Parathyroid adenoma (tissue), 2 donors: Measurements from ENCODE around the gene PPP1R13B.

Experiments used
- H2AFZ ChIP-seq: fragments of 300-600 bp; sonication (generic); one replicate; pipeline ENCODE4 v1.7.0; 2017; ENCODE audit warnings: antibody characterized with exemption, mild to moderate bottlenecking
- H3K27ac ChIP-seq: fragments of 300-600 bp; sonication (generic); one replicate; pipeline ENCODE4 v1.7.0; 2017
- H3K27me3 ChIP-seq: fragments of 300-600 bp; sonication (generic); one replicate; pipeline ENCODE4 v1.7.0; 2017; ENCODE audit warnings: low read length; ENCODE audit not compliant: control insufficient read depth, insufficient read depth
- H3K36me3 ChIP-seq: fragments of 300-600 bp; sonication (generic); one replicate; pipeline ENCODE4 v1.7.0; 2017; ENCODE audit warnings: low read length; ENCODE audit not compliant: control insufficient read depth, insufficient read depth
- H3K4me1 ChIP-seq: fragments of 300-600 bp; sonication (generic); one replicate; pipeline ENCODE4 v1.7.0; 2017; ENCODE audit warnings: control low read depth
- H3K4me2 ChIP-seq: fragments of 300-600 bp; sonication (generic); one replicate; pipeline ENCODE4 v1.7.0; 2017; ENCODE audit warnings: low read length
- H3K4me3 ChIP-seq: fragments of 300-600 bp; sonication (generic); one replicate; pipeline ENCODE4 v1.7.0; 2017; ENCODE audit warnings: low read depth, low read length
- H3K79me2 ChIP-seq: fragments of 300-600 bp; sonication (generic); one replicate; pipeline ENCODE4 v1.7.0; 2017; ENCODE audit warnings: control low read depth
- H3K9ac ChIP-seq: fragments of 300-600 bp; sonication (generic); one replicate; pipeline ENCODE4 v1.7.0; 2017; ENCODE audit warnings: mild to moderate bottlenecking
- H3K9me3 ChIP-seq: fragments of 300-600 bp; sonication (generic); one replicate; pipeline ENCODE4 v1.7.0; 2017; ENCODE audit warnings: low read length; ENCODE audit not compliant: control insufficient read depth
- CTCF ChIP-seq: fragments of 300-600 bp; sonication (generic); IDR thresholded peaks from one replicate; pipeline ENCODE4 v1.7.0; 2017; ENCODE audit warnings: antibody characterized with exemption, mild to moderate bottlenecking
- donor health status: primary hyperparathyroidism.

Gene PPP1R13B

GRCh38 chr14:103686831-103687485 is 160.4 kb downstream of the PPP1R13B start:
- no peak overlapping the region for H3K4me3 ChIP-seq
- H3K27ac ChIP-seq: no peak overlapping the region
- no peaks in the 10 kb centered on the region for H3K4me1 ChIP-seq
- no peak overlapping the region for H3K4me2 ChIP-seq
- H3K36me3 ChIP-seq: no peaks in the 10 kb centered on the region
- TF ChIP-seq CTCF: no peak
- no peaks in the 10 kb centered on the region for H3K9me3 ChIP-seq
- H3K27me3 ChIP-seq: no peaks in the 10 kb centered on the region
- H2AFZ ChIP-seq: no peak overlapping the region
- H3K9ac ChIP-seq: no peak overlapping the region
- H3K79me2 ChIP-seq: peaks cover 15% of the 10 kb centered on the region

GRCh38 chr14:103685276-103686211 is 161.8 kb downstream of the PPP1R13B start:
- Histone ChIP-seq H3K27me3 (no peaks in the 10 kb centered on the region), H3K36me3 (no peaks in the 10 kb centered on the region), H3K27ac (no peak overlapping the region), H3K79me2 (peaks cover 16% of the 10 kb centered on the region), H3K4me2 (no peak overlapping the region), H3K4me1 (no peaks in the 10 kb centered on the region), H3K4me3 (no peak overlapping the region), H2AFZ (no peak overlapping the region), H3K9me3 (no peaks in the 10 kb centered on the region), H3K9ac (no peak overlapping the region)
- no peak for TF ChIP-seq CTCF

GRCh38 chr14:103684871-103685270 is 162.5 kb downstream of the PPP1R13B start:
- Histone ChIP-seq H3K9me3 (no peaks in the 10 kb centered on the region), H3K79me2 (peaks cover 16% of the 10 kb centered on the region), H3K9ac (no peak overlapping the region), H3K27ac (no peak overlapping the region), H2AFZ (no peak overlapping the region), H3K4me3 (no peak overlapping the region), H3K27me3 (no peaks in the 10 kb centered on the region), H3K4me1 (no peaks in the 10 kb centered on the region), H3K36me3 (no peaks in the 10 kb centered on the region), H3K4me2 (no peak overlapping the region)
- TF ChIP-seq CTCF: no peak

GRCh38 chr14:103684471-103684870 is 162.9 kb downstream of the PPP1R13B start:
- Histone ChIP-seq H3K27ac (no peak overlapping the region), H3K9me3 (no peaks in the 10 kb centered on the region), H3K27me3 (no peaks in the 10 kb centered on the region), H2AFZ (no peak overlapping the region), H3K4me3 (no peak overlapping the region), H3K36me3 (no peaks in the 10 kb centered on the region), H3K4me2 (no peak overlapping the region), H3K79me2 (peaks cover 16% of the 10 kb centered on the region), H3K9ac (no peak overlapping the region), H3K4me1 (no peaks in the 10 kb centered on the region)
- no peak for TF ChIP-seq CTCF
